Measurements from ENCODE around the gene NFKBIE. TPM values are rescaled to one million over a fixed set of nuclear protein-coding genes. Genes with fewer than 3 reads are reported as not detected.

Gene NFKBIE
- total and polyA plus RNA-seq, 9 donors: 3.2 to 7.7 (median 5.2) TPM

GRCh38 chr6:44284867-44285266, 19.5 kb upstream of the NFKBIE start:
- Histone ChIP-seq H3K36me3 (ENCODE audit: control insufficient read depth, insufficient read depth, low read length) (no peaks in the 10 kb centered on the region), H3K27ac (ENCODE audit: low read length) (no peak overlapping the region), H3K27me3 (ENCODE audit: control insufficient read depth, insufficient read depth, low read length) (peaks cover 22% of the 10 kb centered on the region), H3K4me1 (ENCODE audit: control insufficient read depth, insufficient read depth, low read length) (no peaks in the 10 kb centered on the region), H3K4me3 (ENCODE audit: low read length) (no peak overlapping the region), H3K9me3 (replicated peaks; ENCODE audit: control insufficient read depth, low read depth, low read length) (no peaks in the 10 kb centered on the region)
- no peak for DNase-seq
- WGBS (ENCODE audit: insufficient coverage): 43% methylated on average over 2 of the region's 4 CpGs

- peaks cover 21% of the 10 kb centered on the region for H3K27me3 ChIP-seq (ENCODE audit: control insufficient read depth, insufficient read depth, low read length)
- WGBS (ENCODE audit: insufficient coverage): 62% methylated on average over 2 of the region's 2 CpGs
These were observed 18.8 kb upstream of the NFKBIE start for GRCh38 chr6:44284121-44284520.

GRCh38 chr6:44278774-44279697, 13.7 kb upstream of the NFKBIE start:
- WGBS (ENCODE audit: insufficient coverage): 34% methylated on average over 4 of the region's 9 CpGs
- Histone ChIP-seq H3K4me3 (ENCODE audit: low read length) (no peak overlapping the region), H3K4me1 (ENCODE audit: control insufficient read depth, insufficient read depth, low read length) (peaks cover 9% of the 10 kb centered on the region), H3K36me3 (ENCODE audit: control insufficient read depth, insufficient read depth, low read length) (no peaks in the 10 kb centered on the region), H3K27me3 (ENCODE audit: control insufficient read depth, insufficient read depth, low read length) (peaks cover 50% of the 10 kb centered on the region), H3K27ac (ENCODE audit: low read length) (no peak overlapping the region), H3K9me3 (replicated peaks; ENCODE audit: control insufficient read depth, low read depth, low read length) (no peaks in the 10 kb centered on the region)
- DNase-seq: no peak

More at GRCh38 chr6:44284121-44284520, 18.8 kb upstream of the NFKBIE start:
- no peak overlapping the region for H3K4me3 ChIP-seq (ENCODE audit: low read length)
- no peak overlapping the region for H3K27ac ChIP-seq (ENCODE audit: low read length)
- DNase-seq: no peak
- H3K4me1 ChIP-seq (ENCODE audit: control insufficient read depth, insufficient read depth, low read length): no peaks in the 10 kb centered on the region
- no peaks in the 10 kb centered on the region for H3K9me3 ChIP-seq (replicated peaks; ENCODE audit: control insufficient read depth, low read depth, low read length)
- H3K36me3 ChIP-seq (ENCODE audit: control insufficient read depth, insufficient read depth, low read length): no peaks in the 10 kb centered on the region

- Histone ChIP-seq H3K36me3 (ENCODE audit: control insufficient read depth, insufficient read depth, low read length) (no peaks in the 10 kb centered on the region), H3K27me3 (ENCODE audit: control insufficient read depth, insufficient read depth, low read length) (peaks cover 55% of the 10 kb centered on the region), H3K4me1 (ENCODE audit: control insufficient read depth, insufficient read depth, low read length) (peaks cover 9% of the 10 kb centered on the region), H3K27ac (ENCODE audit: low read length) (no peak overlapping the region), H3K4me3 (ENCODE audit: low read length) (no peak overlapping the region), H3K9me3 (replicated peaks; ENCODE audit: control insufficient read depth, low read depth, low read length) (no peaks in the 10 kb centered on the region)
- no peak for DNase-seq
- WGBS (ENCODE audit: insufficient coverage): no CpG with 5 or more reads among the region's 3 CpGs
These were observed 13.0 kb upstream of the NFKBIE start for GRCh38 chr6:44278315-44278714.

GRCh38 chr6:44277763-44278162, 12.4 kb upstream of the NFKBIE start:
- no peak for DNase-seq
- Histone ChIP-seq H3K27me3 (ENCODE audit: control insufficient read depth, insufficient read depth, low read length) (peaks cover 61% of the 10 kb centered on the region), H3K36me3 (ENCODE audit: control insufficient read depth, insufficient read depth, low read length) (no peaks in the 10 kb centered on the region), H3K9me3 (replicated peaks; ENCODE audit: control insufficient read depth, low read depth, low read length) (no peaks in the 10 kb centered on the region), H3K4me3 (ENCODE audit: low read length) (no peak overlapping the region), H3K4me1 (ENCODE audit: control insufficient read depth, insufficient read depth, low read length) (peaks cover 9% of the 10 kb centered on the region), H3K27ac (ENCODE audit: low read length) (no peak overlapping the region)
- 62% methylated on average over 6 of the region's 7 CpGs for WGBS (ENCODE audit: insufficient coverage)

GRCh38 chr6:44276667-44277640, 11.6 kb upstream of the NFKBIE start:
- WGBS (ENCODE audit: insufficient coverage): 61% methylated on average over 10 of the region's 23 CpGs

GRCh38 chr6:44275749-44276648, 10.6 kb upstream of the NFKBIE start:
- H3K36me3 ChIP-seq (ENCODE audit: control insufficient read depth, insufficient read depth, low read length): no peaks in the 10 kb centered on the region
- peaks cover 9% of the 10 kb centered on the region for H3K4me1 ChIP-seq (ENCODE audit: control insufficient read depth, insufficient read depth, low read length)
- peak; percentile 54 for DNase-seq
- no peak overlapping the region for H3K27ac ChIP-seq (ENCODE audit: low read length)
- no peak overlapping the region for H3K4me3 ChIP-seq (ENCODE audit: low read length)
- WGBS (ENCODE audit: insufficient coverage): 6% methylated on average over 107 of the region's 109 CpGs
- H3K9me3 ChIP-seq (replicated peaks; ENCODE audit: control insufficient read depth, low read depth, low read length): no peaks in the 10 kb centered on the region
- peaks cover 78% of the 10 kb centered on the region for H3K27me3 ChIP-seq (ENCODE audit: control insufficient read depth, insufficient read depth, low read length)

More at GRCh38 chr6:44276667-44277640, 11.6 kb upstream of the NFKBIE start:
- no peak overlapping the region for H3K4me3 ChIP-seq (ENCODE audit: low read length)
- no peak overlapping the region for H3K27ac ChIP-seq (ENCODE audit: low read length)
- peaks cover 9% of the 10 kb centered on the region for H3K4me1 ChIP-seq (ENCODE audit: control insufficient read depth, insufficient read depth, low read length)
- H3K27me3 ChIP-seq (ENCODE audit: control insufficient read depth, insufficient read depth, low read length): peaks cover 69% of the 10 kb centered on the region
- no peak for DNase-seq
- no peaks in the 10 kb centered on the region for H3K9me3 ChIP-seq (replicated peaks; ENCODE audit: control insufficient read depth, low read depth, low read length)
- no peaks in the 10 kb centered on the region for H3K36me3 ChIP-seq (ENCODE audit: control insufficient read depth, insufficient read depth, low read length)

GRCh38 chr6:44275271-44275748, 10.0 kb upstream of the NFKBIE start:
- Histone ChIP-seq H3K4me1 (ENCODE audit: control insufficient read depth, insufficient read depth, low read length) (peaks cover 9% of the 10 kb centered on the region), H3K4me3 (ENCODE audit: low read length) (no peak overlapping the region), H3K36me3 (ENCODE audit: control insufficient read depth, insufficient read depth, low read length) (no peaks in the 10 kb centered on the region), H3K27ac (ENCODE audit: low read length) (no peak overlapping the region), H3K9me3 (replicated peaks; ENCODE audit: control insufficient read depth, low read depth, low read length) (no peaks in the 10 kb centered on the region), H3K27me3 (ENCODE audit: control insufficient read depth, insufficient read depth, low read length) (peaks cover 80% of the 10 kb centered on the region)
- DNase-seq: no peak
- WGBS (ENCODE audit: insufficient coverage): 80% methylated on average over 59 of the region's 59 CpGs

- Histone ChIP-seq H3K4me3 (ENCODE audit: low read length) (no peak overlapping the region), H3K36me3 (ENCODE audit: control insufficient read depth, insufficient read depth, low read length) (no peaks in the 10 kb centered on the region), H3K27ac (ENCODE audit: low read length) (no peak overlapping the region), H3K9me3 (replicated peaks; ENCODE audit: control insufficient read depth, low read depth, low read length) (no peaks in the 10 kb centered on the region), H3K27me3 (ENCODE audit: control insufficient read depth, insufficient read depth, low read length) (peaks cover 83% of the 10 kb centered on the region), H3K4me1 (ENCODE audit: control insufficient read depth, insufficient read depth, low read length) (peaks cover 9% of the 10 kb centered on the region)
- DNase-seq: no peak
- WGBS (ENCODE audit: insufficient coverage): no CpG with 5 or more reads among the region's 1 CpG
These were observed 8.3 kb upstream of the NFKBIE start for GRCh38 chr6:44273617-44274016.
